ENCODE measurements around the gene TMEM250.
A peak's percentile ranks its signal among the peaks of the same experiment; 100 is the strongest.

- TF ChIP-seq POLR2AphosphoS5 (IDR thresholded peaks at IDR 0.05) (peak; percentile 43), CTCF (IDR thresholded peaks at IDR 0.05) (peak in 3 of 4 experiments; percentile 31 to 54 (median 37)), POLR2A (IDR thresholded peaks at IDR 0.05) (no peak), EP300 (IDR thresholded peaks at IDR 0.05) (no peak)
Observed at GRCh38 chr9:136093995-136094881, 24.4 kb downstream of the TMEM250 start.

Measured in gastroesophageal sphincter (tissue), 3 donors.